Heart right ventricle (tissue), 16 donors: ENCODE results near the gene WWTR1. TPM values are rescaled to one million over a fixed set of nuclear protein-coding genes. Genes with fewer than 3 reads are reported as not detected.

Source experiments
- ATAC-seq, 8 donors: fragments of 200-7000 bp; cut with Tn5 transposase; one replicate each; pipeline ENCODE4 v1.9.1; 2020; ENCODE audit warnings: mild to moderate bottlenecking in 8 of 8, moderate library complexity in 8 of 8, moderate number of reproducible peaks in 1 of 8
- DNase-seq, 2 donors: peaks; one replicate each; pipeline ENCODE4 v3.0.0-alpha.2; 2020
- H3K27ac ChIP-seq, 10 donors: fragments of 200-600 bp; sonication (generic) in 2 of 10; one replicate each; pipeline versions ENCODE4 v1.5.0 to v1.8.0; 2020 to 2022; ENCODE audit warnings: mild to moderate bottlenecking in 3 of 10
- H3K27me3 ChIP-seq, 7 donors: fragments of 200-600 bp; one replicate each; pipeline ENCODE4 v1.8.0; 2021 to 2022; ENCODE audit warnings: mild to moderate bottlenecking in 2 of 7
- H3K36me3 ChIP-seq, 9 donors: fragments of 200-600 bp; sonication (generic) in 1 of 9; one replicate each; pipeline versions ENCODE4 v1.5.0 to v1.8.0; 2020 to 2022; ENCODE audit warnings: mild to moderate bottlenecking in 2 of 9
- H3K4me1 ChIP-seq, 9 donors: fragments of 200-600 bp; sonication (generic) in 1 of 9; one replicate each; pipeline versions ENCODE4 v1.5.0 to v1.8.0; 2020 to 2022; ENCODE audit warnings: mild to moderate bottlenecking in 4 of 9
- H3K4me3 ChIP-seq, 10 donors: fragments of 200-600 bp; sonication (generic) in 2 of 10; one replicate each; pipeline versions ENCODE4 v1.5.0 to v1.8.0; 2020 to 2022; ENCODE audit warnings: mild to moderate bottlenecking in 7 of 10, moderate library complexity in 2 of 10
- H3K9me3 ChIP-seq, 11 donors: fragments of 200-600 bp in 10 of 11; sonication (generic) in 2 of 11; one replicate each; pipeline versions ENCODE4 v1.5.0 to v1.8.0; 2013 to 2022; ENCODE audit warnings: mild to moderate bottlenecking in 2 of 11, control low read depth in 1 of 11, moderate library complexity in 1 of 11
- WGBS, 2 donors: extraction: QIAGEN DNeasy Blood & Tissue Kit; methylation state at CpG; one replicate each; pipeline ENCODE4 v1.1.7; 2013; ENCODE audit warnings: inconsistent platforms in 1 of 2; 5-methylcytosine and 5-hydroxymethylcytosine counted together
- intact Hi-C, 10 donors: fragments of 100-400 bp; cut with DNase I; formaldehyde crosslinking; loops; one replicate each; pipeline versions ENCODE4 v1.11.1 to v1.14.2; 2022
- polyA plus RNA-seq, 2 donors: library from polyadenylated mRNA; stranded (reverse); fragments of 200-250 nt; gene quantifications; one replicate each; pipeline ENCODE4 v1.2.3, GENCODE V29; 2013
- total RNA-seq, 10 donors: library from RNA; stranded (reverse); fragmentation: NEBNext Ultra II Directional in 3 of 10; extraction: Animal tissue kit (Norgen Biotek cat#: 25700) in 3 of 10; gene quantifications; one replicate each; pipeline versions ENCODE4 v1.2.1 to v1.2.4, GENCODE V29; 2021 to 2023
- TF ChIP-seq, protein P1 (sequence below), 9 donors: fragments of 200-600 bp; sonication (generic) in 2 of 9; IDR thresholded peaks; one replicate each; pipeline versions ENCODE4 v1.5.0 to v1.8.0; 2021 to 2022; ENCODE audit warnings: antibody characterized with exemption in 9 of 9, mild to moderate bottlenecking in 5 of 9, moderate library complexity in 1 of 9
- donor health status: Arrhythmogenic right ventricular cardiomyopathy.
- donor health status: ischemic (EF 13 %, LVEDD 7.1; RV severe dilation, severe dysfunction).
- donor health status: healthy with polysubstance abuse.
- donor health status: DM: no; HTN: yes; CAD: no.
- donor health status: DM: no; HTN: no; CAD: no.
- donor health status: ischemic (EF 25% LVEDD 6.9; RV normal size, moderate dysfunction).
- donor health status: ischemic (EF 25% LVEDD 5.7; RV mildly dilated, moderate dysfunction).
- donor health status: healthy.
- donor health status: DM: yes; HTN: yes; CAD: no.
- donor health status: Ischemic cardiomyopathy.
- donor health status: ischemic (EF 35%, LVEDD 5.7; RV mildly dilated, moderate dysfunction).
- donor health status: nonischemic (EF 11% LVEDD 7.7; RV severe dilation, severe dysfunction).
- donor health status: DM: yes; HTN: yes; CAD: no.
- donor health status: PGD.
- donor health status: ischemic (EF 29% LVEDD 5.4; RV normal size, mild dysfunction).
- donor health status: nonischemic (EF 23%, LVEDD 6.1; RV moderate dilation, normal function).

Gene WWTR1
- total and polyA plus RNA-seq, 12 donors: 19.5 to 78.6 (median 40.3) TPM

DNA sequence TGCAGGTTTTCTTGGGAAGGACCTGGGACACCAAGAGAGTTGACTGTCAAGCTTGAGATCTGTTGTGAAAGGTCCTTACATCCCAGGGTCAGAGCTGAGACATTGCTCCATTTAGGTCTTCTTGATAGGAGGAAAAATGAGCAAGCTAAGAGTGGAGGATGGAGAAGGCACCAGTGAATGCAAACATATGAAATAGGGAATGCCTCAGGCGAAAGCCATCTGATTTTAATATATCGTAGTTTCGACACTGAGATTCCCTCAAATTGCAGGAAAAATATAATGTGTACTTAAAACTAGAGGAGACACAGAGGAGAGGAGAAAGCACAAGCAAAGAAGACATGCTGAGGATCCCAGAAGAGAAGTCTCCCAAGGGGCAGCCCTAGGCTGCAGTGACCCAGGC is 97.8 kb downstream of the WWTR1 start:
- DNase-seq (no peak), ATAC-seq (no peak)
- Histone ChIP-seq H3K4me1 (peaks cover 0 to 70% (median 42%) of the 10 kb centered on the region in 9 donors), H3K4me3 (no peak overlapping the region), H3K9me3 (no peaks in the 10 kb centered on the region), H3K27ac (peak overlapping the region in 3 of 10 donors; percentile 17 to 54 (median 21)), H3K36me3 (no peaks in the 10 kb centered on the region), H3K27me3 (no peaks in the 10 kb centered on the region)
- 95 to 99% methylated on average over 3 of the region's 3 CpGs for WGBS, 2 donors
- TF ChIP-seq, protein P1, sequence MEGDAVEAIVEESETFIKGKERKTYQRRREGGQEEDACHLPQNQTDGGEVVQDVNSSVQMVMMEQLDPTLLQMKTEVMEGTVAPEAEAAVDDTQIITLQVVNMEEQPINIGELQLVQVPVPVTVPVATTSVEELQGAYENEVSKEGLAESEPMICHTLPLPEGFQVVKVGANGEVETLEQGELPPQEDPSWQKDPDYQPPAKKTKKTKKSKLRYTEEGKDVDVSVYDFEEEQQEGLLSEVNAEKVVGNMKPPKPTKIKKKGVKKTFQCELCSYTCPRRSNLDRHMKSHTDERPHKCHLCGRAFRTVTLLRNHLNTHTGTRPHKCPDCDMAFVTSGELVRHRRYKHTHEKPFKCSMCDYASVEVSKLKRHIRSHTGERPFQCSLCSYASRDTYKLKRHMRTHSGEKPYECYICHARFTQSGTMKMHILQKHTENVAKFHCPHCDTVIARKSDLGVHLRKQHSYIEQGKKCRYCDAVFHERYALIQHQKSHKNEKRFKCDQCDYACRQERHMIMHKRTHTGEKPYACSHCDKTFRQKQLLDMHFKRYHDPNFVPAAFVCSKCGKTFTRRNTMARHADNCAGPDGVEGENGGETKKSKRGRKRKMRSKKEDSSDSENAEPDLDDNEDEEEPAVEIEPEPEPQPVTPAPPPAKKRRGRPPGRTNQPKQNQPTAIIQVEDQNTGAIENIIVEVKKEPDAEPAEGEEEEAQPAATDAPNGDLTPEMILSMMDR (IDR thresholded peaks at IDR 0.05): no peak
- intact Hi-C loops: no loop called here

DNA sequence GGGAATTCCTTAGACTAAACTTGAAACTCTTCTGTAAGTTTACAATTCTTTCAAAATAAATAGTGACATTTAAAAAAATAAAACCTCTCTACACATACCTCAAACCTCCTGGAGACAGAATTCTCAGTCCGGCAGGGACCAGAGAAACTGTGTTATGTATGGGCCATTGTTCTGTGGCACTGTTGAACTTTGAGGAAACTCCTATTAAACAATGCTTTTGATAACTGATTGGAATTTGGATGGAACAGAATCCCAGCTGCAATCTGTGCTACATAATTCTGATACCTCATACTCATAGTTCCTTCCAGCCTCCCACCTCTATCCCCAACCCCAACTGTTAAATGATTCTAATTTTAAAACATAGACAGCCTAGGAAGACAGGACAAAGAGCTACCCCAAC is 98.3 kb downstream of the WWTR1 start:
- H3K4me1 ChIP-seq: peaks cover 0 to 70% (median 46%) of the 10 kb centered on the region in 9 donors
- H3K27me3 ChIP-seq: no peaks in the 10 kb centered on the region

DNA sequence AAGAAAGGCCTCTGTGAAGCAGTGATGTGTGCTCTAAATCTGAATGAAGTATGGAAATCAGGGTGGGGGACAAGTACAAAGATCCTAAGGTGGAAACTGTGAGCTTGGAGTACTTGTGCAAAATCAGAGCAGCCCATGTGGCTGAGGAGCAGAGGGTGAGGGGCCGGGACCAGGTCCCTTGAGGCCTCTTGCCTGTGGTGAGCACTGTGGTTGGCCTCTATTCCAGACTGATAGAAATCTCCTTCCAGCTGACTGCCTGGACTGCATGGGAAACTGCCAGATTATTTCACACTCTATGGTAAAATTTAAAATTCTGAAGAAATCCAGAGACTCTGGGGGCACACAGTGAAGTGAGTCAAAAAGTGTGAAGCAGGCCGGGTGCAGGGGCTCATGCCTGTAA is 101.9 kb downstream of the WWTR1 start:
- H3K27me3 ChIP-seq: no peaks in the 10 kb centered on the region
- DNase-seq: peak; percentile 21 to 32
- H3K4me1 ChIP-seq: peaks cover 0 to 87% (median 52%) of the 10 kb centered on the region in 9 donors
- no peak overlapping the region for H3K4me3 ChIP-seq
- H3K27ac ChIP-seq: peak overlapping the region in 8 of 10 donors; percentile 15 to 78 (median 67)
- H3K9me3 ChIP-seq: no peaks in the 10 kb centered on the region
- ATAC-seq: peak in 7 of 8 donors; percentile 5 to 70 (median 29)
- WGBS, 2 donors: 53 to 56% methylated on average over 2 of the region's 2 CpGs
- intact Hi-C loops: no loop called here
- TF ChIP-seq, protein P1 (IDR thresholded peaks at IDR 0.05): no peak
- no peaks in the 10 kb centered on the region for H3K36me3 ChIP-seq

More for the DNA sequence above, 98.3 kb downstream of the WWTR1 start:
- H3K27ac ChIP-seq: peak overlapping the region in 3 of 10 donors; percentile 17 to 54 (median 21)
- H3K4me3 ChIP-seq: no peak overlapping the region
- intact Hi-C loops: no loop called here
- 56 to 75% methylated on average over 1 of the region's 1 CpG for WGBS, 2 donors
- H3K36me3 ChIP-seq: no peaks in the 10 kb centered on the region
- no peaks in the 10 kb centered on the region for H3K9me3 ChIP-seq
- peak in 2 of 8 donors; percentile 10 to 32 for ATAC-seq
- no peak for DNase-seq
- TF ChIP-seq, protein P1 (IDR thresholded peaks at IDR 0.05): no peak

DNA sequence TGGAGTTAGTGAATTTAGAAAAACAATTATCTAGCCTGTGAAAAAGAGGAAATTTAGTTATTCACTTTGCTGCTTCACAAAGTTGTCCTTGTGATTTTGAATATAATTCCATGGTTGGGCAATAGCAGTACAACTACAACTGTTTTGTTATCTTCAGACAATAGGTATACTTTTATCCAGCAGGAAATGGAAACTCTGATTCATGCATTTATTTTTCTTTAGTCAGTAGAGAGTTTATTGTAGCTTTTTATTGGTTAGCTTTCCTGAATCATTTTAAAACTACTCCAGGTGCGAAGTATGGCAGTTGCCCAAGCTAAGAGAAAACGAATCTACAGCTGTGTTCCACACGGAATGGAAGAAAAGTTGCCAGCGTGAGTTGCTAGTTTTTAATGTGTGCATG is 103.0 kb downstream of the WWTR1 start:
- intact Hi-C loops: no loop called here
- no peaks in the 10 kb centered on the region for H3K9me3 ChIP-seq
- H3K4me1 ChIP-seq: peaks cover 0 to 79% (median 48%) of the 10 kb centered on the region in 9 donors
- 33 to 40% methylated on average over 4 of the region's 4 CpGs for WGBS, 2 donors
- no peaks in the 10 kb centered on the region for H3K27me3 ChIP-seq
- DNase-seq (peak in 1 of 2 donors; percentile 23), ATAC-seq (peak in 4 of 8 donors; percentile 28 to 38 (median 34))
- H3K27ac ChIP-seq: peak overlapping the region in 8 of 10 donors; percentile 36 to 78 (median 67)
- no peak overlapping the region for H3K4me3 ChIP-seq
- H3K36me3 ChIP-seq: no peaks in the 10 kb centered on the region
- TF ChIP-seq, protein P1 (IDR thresholded peaks at IDR 0.05): no peak
